H1 (cell line): ENCODE results near the gene LIAS. TPM values are rescaled to one million over a fixed set of nuclear protein-coding genes. Genes with fewer than 3 reads are reported as not detected.

Source experiments
- BACH1 ChIP-seq: IDR thresholded peaks from 2 replicates; pipeline ENCODE4 v1.6.1; 2012; ENCODE audit warnings: low read length, improper control_type of control experiment
- BRCA1 ChIP-seq: IDR thresholded peaks from 2 replicates; pipeline ENCODE4 v1.6.1; 2012; ENCODE audit warnings: low read depth, low read length, improper control_type of control experiment
- CEBPB ChIP-seq: IDR thresholded peaks from 2 replicates; pipeline ENCODE4 v1.6.1; 2012; ENCODE audit warnings: low read depth, low read length
- CHD1 ChIP-seq: IDR thresholded peaks from 2 replicates; pipeline ENCODE4 v1.6.1; 2012; ENCODE audit warnings: low read depth, low read length, improper control_type of control experiment
- FOSL1 ChIP-seq: IDR thresholded peaks from 2 replicates; pipeline ENCODE4 v1.6.1; 2011; ENCODE audit warnings: mild to moderate bottlenecking, low read depth, low read length, moderate library complexity; ENCODE audit not compliant: insufficient read depth
- GTF2F1 ChIP-seq: IDR thresholded peaks from 2 replicates; pipeline ENCODE4 v1.6.1; 2012; ENCODE audit warnings: low read depth, low read length, improper control_type of control experiment, borderline replicate concordance
- PHF8 ChIP-seq: fragments of 200-600 bp; sonication (generic); conservative IDR thresholded peaks from 2 replicates; pipeline ENCODE4 v1.7.1; 2012; ENCODE audit warnings: low read depth, mild to moderate bottlenecking, inconsistent platforms, low read length, moderate library complexity
- RFX5 ChIP-seq: IDR thresholded peaks from 2 replicates; pipeline ENCODE4 v1.6.1; 2011; ENCODE audit warnings: low read depth, low read length, improper control_type of control experiment, borderline replicate concordance
- SRF ChIP-seq: IDR thresholded peaks from 2 replicates; pipeline ENCODE4 v1.6.1; 2011; ENCODE audit warnings: mild to moderate bottlenecking, low read depth, low read length, moderate library complexity
- TAF7 ChIP-seq: optimal IDR thresholded peaks from 2 replicates; pipeline ENCODE3; 2011; ENCODE audit warnings: low read depth, mild to moderate bottlenecking, inconsistent platforms, low read length, moderate library complexity, borderline replicate concordance
- ZNF274 ChIP-seq: IDR thresholded peaks from 2 replicates; pipeline ENCODE4 v1.7.0; 2012; ENCODE audit warnings: low read length, borderline replicate concordance; ENCODE audit errors: extremely low read depth
- polyA plus RNA-seq, 7 experiments: library from polyadenylated mRNA; depleted of rRNA in 3 of 7; stranded (reverse) in 5 of 7; unstranded in 2 of 7; fragments of >200 nt in 5 of 7; fragments of 200-250 nt in 2 of 7; gene quantifications; 1 replicate in 5 of 7; 2 replicates in 1 of 7; 4 replicates in 1 of 7; pipeline versions ENCODE4 v1.2.1 to v1.2.3, GENCODE V29; 2011 to 2013; ENCODE audit warnings: missing spikeins in 2 of 7, mixed read lengths in 2 of 7
- total RNA-seq: library from RNA; stranded (reverse); fragmentation: NEBNext Ultra II Directional; extraction: Animal tissue kit (Norgen Biotek cat#: 25700); gene quantifications from 2 replicates; pipeline ENCODE4 v1.2.1, GENCODE V29; 2021
- TF ChIP-seq, protein P1 (sequence below): fragments of 300-600 bp; sonication (generic); IDR thresholded peaks from 2 replicates; pipeline ENCODE4 v1.7.1; 2012; ENCODE audit warnings: low read length, moderate library complexity, mild to moderate bottlenecking, inconsistent platforms; ENCODE audit not compliant: insufficient replicate concordance

LIAS gene
- total and polyA plus RNA-seq, 2 of the 8 experiments (the other 6 are each of a cell fraction or from before 2014, with no cell fraction given) = 10.5 to 24.9 TPM

DNA sequence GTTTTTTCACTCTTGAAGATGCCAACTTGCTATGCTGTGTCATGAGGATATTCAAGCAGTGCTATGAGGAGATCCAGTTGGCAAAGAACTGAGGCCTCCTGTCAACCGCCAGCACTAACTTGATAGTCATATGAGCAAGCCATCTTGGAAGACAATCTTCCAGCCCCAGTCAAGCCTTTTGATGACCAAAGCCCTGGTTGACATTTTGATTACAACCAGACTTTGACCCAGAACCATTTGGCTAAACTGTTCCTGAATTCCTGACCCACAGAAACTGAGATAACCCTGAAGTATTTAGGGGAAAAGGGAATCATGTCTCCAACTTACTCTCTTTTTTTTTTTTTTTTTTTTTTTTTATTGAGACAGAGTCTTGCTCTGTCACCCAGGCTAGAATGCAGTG lies 35.5 kb downstream of the LIAS start (continued):
- TF ChIP-seq, protein P1, sequence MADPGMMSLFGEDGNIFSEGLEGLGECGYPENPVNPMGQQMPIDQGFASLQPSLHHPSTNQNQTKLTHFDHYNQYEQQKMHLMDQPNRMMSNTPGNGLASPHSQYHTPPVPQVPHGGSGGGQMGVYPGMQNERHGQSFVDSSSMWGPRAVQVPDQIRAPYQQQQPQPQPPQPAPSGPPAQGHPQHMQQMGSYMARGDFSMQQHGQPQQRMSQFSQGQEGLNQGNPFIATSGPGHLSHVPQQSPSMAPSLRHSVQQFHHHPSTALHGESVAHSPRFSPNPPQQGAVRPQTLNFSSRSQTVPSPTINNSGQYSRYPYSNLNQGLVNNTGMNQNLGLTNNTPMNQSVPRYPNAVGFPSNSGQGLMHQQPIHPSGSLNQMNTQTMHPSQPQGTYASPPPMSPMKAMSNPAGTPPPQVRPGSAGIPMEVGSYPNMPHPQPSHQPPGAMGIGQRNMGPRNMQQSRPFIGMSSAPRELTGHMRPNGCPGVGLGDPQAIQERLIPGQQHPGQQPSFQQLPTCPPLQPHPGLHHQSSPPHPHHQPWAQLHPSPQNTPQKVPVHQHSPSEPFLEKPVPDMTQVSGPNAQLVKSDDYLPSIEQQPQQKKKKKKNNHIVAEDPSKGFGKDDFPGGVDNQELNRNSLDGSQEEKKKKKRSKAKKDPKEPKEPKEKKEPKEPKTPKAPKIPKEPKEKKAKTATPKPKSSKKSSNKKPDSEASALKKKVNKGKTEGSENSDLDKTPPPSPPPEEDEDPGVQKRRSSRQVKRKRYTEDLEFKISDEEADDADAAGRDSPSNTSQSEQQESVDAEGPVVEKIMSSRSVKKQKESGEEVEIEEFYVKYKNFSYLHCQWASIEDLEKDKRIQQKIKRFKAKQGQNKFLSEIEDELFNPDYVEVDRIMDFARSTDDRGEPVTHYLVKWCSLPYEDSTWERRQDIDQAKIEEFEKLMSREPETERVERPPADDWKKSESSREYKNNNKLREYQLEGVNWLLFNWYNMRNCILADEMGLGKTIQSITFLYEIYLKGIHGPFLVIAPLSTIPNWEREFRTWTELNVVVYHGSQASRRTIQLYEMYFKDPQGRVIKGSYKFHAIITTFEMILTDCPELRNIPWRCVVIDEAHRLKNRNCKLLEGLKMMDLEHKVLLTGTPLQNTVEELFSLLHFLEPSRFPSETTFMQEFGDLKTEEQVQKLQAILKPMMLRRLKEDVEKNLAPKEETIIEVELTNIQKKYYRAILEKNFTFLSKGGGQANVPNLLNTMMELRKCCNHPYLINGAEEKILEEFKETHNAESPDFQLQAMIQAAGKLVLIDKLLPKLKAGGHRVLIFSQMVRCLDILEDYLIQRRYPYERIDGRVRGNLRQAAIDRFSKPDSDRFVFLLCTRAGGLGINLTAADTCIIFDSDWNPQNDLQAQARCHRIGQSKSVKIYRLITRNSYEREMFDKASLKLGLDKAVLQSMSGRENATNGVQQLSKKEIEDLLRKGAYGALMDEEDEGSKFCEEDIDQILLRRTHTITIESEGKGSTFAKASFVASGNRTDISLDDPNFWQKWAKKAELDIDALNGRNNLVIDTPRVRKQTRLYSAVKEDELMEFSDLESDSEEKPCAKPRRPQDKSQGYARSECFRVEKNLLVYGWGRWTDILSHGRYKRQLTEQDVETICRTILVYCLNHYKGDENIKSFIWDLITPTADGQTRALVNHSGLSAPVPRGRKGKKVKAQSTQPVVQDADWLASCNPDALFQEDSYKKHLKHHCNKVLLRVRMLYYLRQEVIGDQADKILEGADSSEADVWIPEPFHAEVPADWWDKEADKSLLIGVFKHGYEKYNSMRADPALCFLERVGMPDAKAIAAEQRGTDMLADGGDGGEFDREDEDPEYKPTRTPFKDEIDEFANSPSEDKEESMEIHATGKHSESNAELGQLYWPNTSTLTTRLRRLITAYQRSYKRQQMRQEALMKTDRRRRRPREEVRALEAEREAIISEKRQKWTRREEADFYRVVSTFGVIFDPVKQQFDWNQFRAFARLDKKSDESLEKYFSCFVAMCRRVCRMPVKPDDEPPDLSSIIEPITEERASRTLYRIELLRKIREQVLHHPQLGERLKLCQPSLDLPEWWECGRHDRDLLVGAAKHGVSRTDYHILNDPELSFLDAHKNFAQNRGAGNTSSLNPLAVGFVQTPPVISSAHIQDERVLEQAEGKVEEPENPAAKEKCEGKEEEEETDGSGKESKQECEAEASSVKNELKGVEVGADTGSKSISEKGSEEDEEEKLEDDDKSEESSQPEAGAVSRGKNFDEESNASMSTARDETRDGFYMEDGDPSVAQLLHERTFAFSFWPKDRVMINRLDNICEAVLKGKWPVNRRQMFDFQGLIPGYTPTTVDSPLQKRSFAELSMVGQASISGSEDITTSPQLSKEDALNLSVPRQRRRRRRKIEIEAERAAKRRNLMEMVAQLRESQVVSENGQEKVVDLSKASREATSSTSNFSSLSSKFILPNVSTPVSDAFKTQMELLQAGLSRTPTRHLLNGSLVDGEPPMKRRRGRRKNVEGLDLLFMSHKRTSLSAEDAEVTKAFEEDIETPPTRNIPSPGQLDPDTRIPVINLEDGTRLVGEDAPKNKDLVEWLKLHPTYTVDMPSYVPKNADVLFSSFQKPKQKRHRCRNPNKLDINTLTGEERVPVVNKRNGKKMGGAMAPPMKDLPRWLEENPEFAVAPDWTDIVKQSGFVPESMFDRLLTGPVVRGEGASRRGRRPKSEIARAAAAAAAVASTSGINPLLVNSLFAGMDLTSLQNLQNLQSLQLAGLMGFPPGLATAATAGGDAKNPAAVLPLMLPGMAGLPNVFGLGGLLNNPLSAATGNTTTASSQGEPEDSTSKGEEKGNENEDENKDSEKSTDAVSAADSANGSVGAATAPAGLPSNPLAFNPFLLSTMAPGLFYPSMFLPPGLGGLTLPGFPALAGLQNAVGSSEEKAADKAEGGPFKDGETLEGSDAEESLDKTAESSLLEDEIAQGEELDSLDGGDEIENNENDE = no peak
- TF ChIP-seq SRF (no peak), GTF2F1 (no peak), BRCA1 (no peak), TAF7 (no peak), RFX5 (no peak), ZNF274 (no peak), CEBPB (no peak), CHD1 (no peak), FOSL1 (no peak), PHF8 (no peak), BACH1 (no peak)
- TF ChIP-seq, all 59 proteins: peak for 0
